ENCODE data around the gene AFF1.
A peak's percentile ranks its signal among the peaks of the same experiment; 100 is the strongest.

The AFF1 gene

GRCh38 chr4:86944964-86945781, 10.4 kb downstream of the AFF1 start:
- no peaks in the 10 kb centered on the region for H3K9me2 ChIP-seq (replicated peaks; ENCODE audit: insufficient read depth, low read length)
- H3K4me1 ChIP-seq (ENCODE audit: low read length), result peaks cover 55% of the 10 kb centered on the region
- no peak overlapping the region for H3K27ac ChIP-seq (ENCODE audit: low read length)
- TF ChIP-seq CTCF (IDR thresholded peaks at IDR 0.05; ENCODE audit: low read length) (no peak), EZH2phosphoT487 (IDR thresholded peaks at IDR 0.05; ENCODE audit: low read length) (no peak), EZH2 (optimal IDR thresholded peaks at IDR 0.05; ENCODE audit: low read depth, low read length) (no peak)
- H3F3A ChIP-seq (ENCODE audit: insufficient read depth, low read length), result peaks cover 26% of the 10 kb centered on the region
- H3K4me2 ChIP-seq (ENCODE audit: low read depth, low read length), result no peak overlapping the region
- H3K79me2 ChIP-seq (ENCODE audit: low read length), result peaks cover 91% of the 10 kb centered on the region
- no peak for DNase-seq
- H3K27me3 ChIP-seq (replicated peaks; ENCODE audit: insufficient read depth, low read length), result 0 out of 2 replicates have a peak, but pooled peaks cover 3% of the 10 kb centered on the region
- no peaks in the 10 kb centered on the region for H4K20me1 ChIP-seq (ENCODE audit: insufficient read depth, low read length)
- no peak overlapping the region for H3K9ac ChIP-seq (ENCODE audit: low read length)
- H3K4me3 ChIP-seq (ENCODE audit: low read length), result no peak overlapping the region
- H3K36me3 ChIP-seq (replicated peaks; ENCODE audit: insufficient read depth, low read length), result no peaks in the 10 kb centered on the region
- H2AFZ ChIP-seq (ENCODE audit: low read length), result no peak overlapping the region
- no peaks in the 10 kb centered on the region for H3K9me3 ChIP-seq (replicated peaks; ENCODE audit: insufficient read depth, low read length)

DNA sequence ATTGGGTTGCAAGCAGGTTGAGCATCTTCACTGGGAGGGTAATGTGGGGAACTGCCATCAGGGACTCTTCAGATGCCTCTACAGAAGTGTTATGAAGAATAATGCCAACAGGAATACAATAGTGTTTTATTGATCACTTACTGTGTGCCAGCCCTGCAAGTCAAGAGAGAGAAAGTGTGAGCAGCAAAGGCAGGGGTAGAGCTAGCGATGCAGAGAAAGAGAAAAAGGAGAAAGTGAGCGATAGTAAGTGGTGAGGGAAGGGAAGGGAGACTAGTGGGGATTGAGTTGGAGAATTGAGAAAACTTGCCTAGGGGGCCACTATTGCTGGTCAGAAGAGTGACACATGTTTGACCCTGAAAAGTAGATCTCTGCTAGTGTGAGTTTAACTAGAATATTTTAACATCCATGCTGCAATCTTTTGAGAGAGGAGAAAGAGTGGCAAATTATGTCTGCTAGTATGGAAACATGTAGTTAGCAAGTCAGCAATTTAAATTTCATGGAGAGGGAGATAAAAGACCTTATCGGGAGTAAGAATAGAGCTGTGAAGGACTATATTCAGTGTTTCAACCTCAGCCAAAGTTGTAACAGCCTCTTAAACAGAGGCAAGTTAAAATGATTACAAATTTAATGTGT, 12.2 kb downstream of the AFF1 start:
- H3K9me3 ChIP-seq (replicated peaks; ENCODE audit: insufficient read depth, low read length), result no peaks in the 10 kb centered on the region
- H3F3A ChIP-seq (ENCODE audit: insufficient read depth, low read length), result peaks cover 21% of the 10 kb centered on the region
- H4K20me1 ChIP-seq (ENCODE audit: insufficient read depth, low read length), result no peaks in the 10 kb centered on the region
- no peaks in the 10 kb centered on the region for H3K36me3 ChIP-seq (replicated peaks; ENCODE audit: insufficient read depth, low read length)
- peaks cover 91% of the 10 kb centered on the region for H3K79me2 ChIP-seq (ENCODE audit: low read length)
- 0 out of 2 replicates have a peak overlapping the region, but pooled peaks have one; percentile 3 for H3K9ac ChIP-seq (ENCODE audit: low read length)
- H3K9me2 ChIP-seq (replicated peaks; ENCODE audit: insufficient read depth, low read length), result no peaks in the 10 kb centered on the region
- H2AFZ ChIP-seq (ENCODE audit: low read length), result no peak overlapping the region
- H3K27ac ChIP-seq (ENCODE audit: low read length), result peak overlapping the region; percentile 49; the same call in 1 of the 2 replicates
- no peaks in the 10 kb centered on the region for H3K27me3 ChIP-seq (replicated peaks; ENCODE audit: insufficient read depth, low read length)
- DNase-seq, result no peak
- H3K4me2 ChIP-seq (ENCODE audit: low read depth, low read length), result peak overlapping the region; percentile 44
- H3K4me3 ChIP-seq (ENCODE audit: low read length), result peak overlapping the region; percentile 14; the same call in 1 of the 2 replicates
- peaks cover 42% of the 10 kb centered on the region for H3K4me1 ChIP-seq (ENCODE audit: low read length)
- TF ChIP-seq CTCF (IDR thresholded peaks at IDR 0.05; ENCODE audit: low read length) (no peak), EZH2 (optimal IDR thresholded peaks at IDR 0.05; ENCODE audit: low read depth, low read length) (no peak), EZH2phosphoT487 (IDR thresholded peaks at IDR 0.05; ENCODE audit: low read length) (no peak)

- Histone ChIP-seq H3K9me2 (replicated peaks; ENCODE audit: insufficient read depth, low read length) (no peaks in the 10 kb centered on the region), H3K27me3 (replicated peaks; ENCODE audit: insufficient read depth, low read length) (no peaks in the 10 kb centered on the region), H3K36me3 (replicated peaks; ENCODE audit: insufficient read depth, low read length) (no peaks in the 10 kb centered on the region), H3F3A (ENCODE audit: insufficient read depth, low read length) (peaks cover 21% of the 10 kb centered on the region), H3K27ac (ENCODE audit: low read length) (peak overlapping the region; percentile 49; the same call in 1 of the 2 replicates), H3K9me3 (replicated peaks; ENCODE audit: insufficient read depth, low read length) (no peaks in the 10 kb centered on the region), H3K4me1 (ENCODE audit: low read length) (peaks cover 37% of the 10 kb centered on the region), H3K4me3 (ENCODE audit: low read length) (peak overlapping the region; percentile 14; the same call in 1 of the 2 replicates), H3K4me2 (ENCODE audit: low read depth, low read length) (peak overlapping the region; percentile 44), H4K20me1 (ENCODE audit: insufficient read depth, low read length) (no peaks in the 10 kb centered on the region), H2AFZ (ENCODE audit: low read length) (no peak overlapping the region), H3K9ac (ENCODE audit: low read length) (0 out of 2 replicates have a peak overlapping the region, but pooled peaks have one; percentile 3), H3K79me2 (ENCODE audit: low read length) (peaks cover 90% of the 10 kb centered on the region)
- TF ChIP-seq EZH2phosphoT487 (IDR thresholded peaks at IDR 0.05; ENCODE audit: low read length) (no peak), EZH2 (optimal IDR thresholded peaks at IDR 0.05; ENCODE audit: low read depth, low read length) (no peak), CTCF (IDR thresholded peaks at IDR 0.05; ENCODE audit: low read length) (no peak)
- DNase-seq, result no peak
Observed at GRCh38 chr4:86947501-86948120, 12.8 kb downstream of the AFF1 start.
